Measurements from ENCODE around the gene CLCNKB.
"Not testable (repeated sequence)": the region's sequence is repeated elsewhere in the genome, so short reads cannot be mapped to it uniquely, and the experiment has no call there.

CLCNKB gene

GRCh38 chr1:16029288-16029687 lies 14.3 kb upstream of the CLCNKB start:
- FAIRE-seq: no peak
- no peak for DNase-seq (ENCODE audit: low spot score)

GRCh38 chr1:16031551-16031950 lies 12.0 kb upstream of the CLCNKB start:
- FAIRE-seq: no peak
- no peak for DNase-seq (ENCODE audit: low spot score)

GRCh38 chr1:16032388-16033102 lies 11.0 kb upstream of the CLCNKB start:
- FAIRE-seq (no peak), DNase-seq (ENCODE audit: low spot score) (peak; percentile 88)

- FAIRE-seq: not testable (repeated sequence)
Observed at GRCh38 chr1:16033103-16033632, 10.4 kb upstream of the CLCNKB start.

GRCh38 chr1:16036461-16036860 lies 7.1 kb upstream of the CLCNKB start:
- not testable (repeated sequence) for DNase-seq (ENCODE audit: low spot score)
- peak; percentile 53 for FAIRE-seq

More at GRCh38 chr1:16033103-16033632, 10.4 kb upstream of the CLCNKB start:
- DNase-seq (ENCODE audit: low spot score): not testable (repeated sequence)

- FAIRE-seq: no peak
Observed at GRCh38 chr1:16038620-16038912, 5.0 kb upstream of the CLCNKB start.

GRCh38 chr1:16039871-16040270 lies 3.7 kb upstream of the CLCNKB start:
- not testable (repeated sequence) for FAIRE-seq; DNase-seq (ENCODE audit: low spot score)

More at GRCh38 chr1:16038620-16038912, 5.0 kb upstream of the CLCNKB start:
- peak; percentile 45 for DNase-seq (ENCODE audit: low spot score)

- no peak for DNase-seq (ENCODE audit: low spot score)
- no peak for FAIRE-seq
Observed at GRCh38 chr1:16041200-16041599, 2.4 kb upstream of the CLCNKB start.

- DNase-seq (ENCODE audit: low spot score): no peak
- FAIRE-seq: no peak
Observed at GRCh38 chr1:16042096-16042495, 1.5 kb upstream of the CLCNKB start.

- not testable (repeated sequence) for DNase-seq (ENCODE audit: low spot score)
- FAIRE-seq: peak; percentile 70
Observed at GRCh38 chr1:16042654-16043053, 928 bp upstream of the CLCNKB start.

GRCh38 chr1:16043950-16044349 lies 368 bp downstream of the CLCNKB start:
- no peak for FAIRE-seq
- no peak for DNase-seq (ENCODE audit: low spot score)

- DNase-seq (ENCODE audit: low spot score): no peak
- no peak for FAIRE-seq
Observed at GRCh38 chr1:16046842-16047241, 3.3 kb downstream of the CLCNKB start.

- no peak for DNase-seq (ENCODE audit: low spot score)
- no peak for FAIRE-seq
Observed at GRCh38 chr1:16047791-16048475, 4.4 kb downstream of the CLCNKB start.

GRCh38 chr1:16048573-16049189 lies 5.1 kb downstream of the CLCNKB start:
- FAIRE-seq (no peak), DNase-seq (ENCODE audit: low spot score) (no peak)

- FAIRE-seq (no peak), DNase-seq (ENCODE audit: low spot score) (no peak)
Observed at GRCh38 chr1:16050328-16050727, 6.7 kb downstream of the CLCNKB start.

- FAIRE-seq (no peak), DNase-seq (ENCODE audit: low spot score) (no peak)
Observed at GRCh38 chr1:16051039-16051438, 7.5 kb downstream of the CLCNKB start.

- not testable (repeated sequence) for DNase-seq (ENCODE audit: low spot score); FAIRE-seq
Observed at GRCh38 chr1:16051949-16052348, 8.4 kb downstream of the CLCNKB start.

GRCh38 chr1:16053781-16054502 lies 10.4 kb downstream of the CLCNKB start:
- DNase-seq (ENCODE audit: low spot score) (no peak), FAIRE-seq (no peak)

- FAIRE-seq (no peak), DNase-seq (ENCODE audit: low spot score) (no peak)
Observed at GRCh38 chr1:16054598-16055540, 11.3 kb downstream of the CLCNKB start.
